Hippocampal formation (tissue), 2 donors: ENCODE data around the gene RFT1.

Source experiments
- DNase-seq, 2 donors: peaks; one replicate each; lab custom pipeline; 2025; lab: John Stamatoyannopoulos, UW

The RFT1 gene

DNA sequence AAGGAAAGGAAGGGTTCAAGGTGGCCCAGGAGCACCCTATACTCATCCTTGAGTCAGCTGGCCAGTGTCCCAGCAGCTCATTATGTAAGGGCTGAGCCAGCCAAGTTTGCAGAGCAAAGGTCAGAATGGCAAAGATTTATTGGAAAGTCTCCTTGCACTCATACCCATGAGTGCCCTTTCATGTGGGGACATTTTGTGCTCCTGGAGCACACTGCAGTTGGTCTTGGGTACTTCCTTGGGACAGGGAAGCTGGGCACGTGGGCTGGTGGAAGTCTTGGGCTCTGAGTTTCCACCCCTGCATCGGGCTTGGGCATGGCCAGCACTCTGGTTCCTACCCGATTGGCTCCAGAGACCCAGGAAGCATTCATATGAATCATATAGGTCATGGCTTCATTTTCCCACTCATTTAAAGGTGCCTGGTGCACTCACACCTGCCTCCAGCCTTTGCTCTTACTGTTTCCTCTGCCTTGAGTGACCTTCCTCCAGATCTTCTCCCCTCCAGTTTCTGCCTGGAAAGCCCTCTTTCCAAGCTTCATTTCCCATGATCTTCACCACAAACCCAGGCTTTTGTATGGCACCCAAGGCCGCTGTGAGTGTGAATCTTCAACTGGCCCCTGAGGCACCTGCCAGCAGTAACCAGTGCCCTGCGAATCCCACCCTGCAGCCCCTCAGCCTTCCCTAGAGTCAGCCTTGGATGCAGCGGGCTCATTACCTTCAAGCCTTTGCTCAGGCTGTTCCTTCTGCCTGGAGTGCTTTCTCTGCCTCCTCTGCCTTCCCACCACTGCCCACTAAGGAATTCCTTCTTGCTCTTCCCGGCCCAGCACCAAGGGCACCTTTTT lies 20.2 kb upstream of the RFT1 start:
- DNase-seq = no peak

GRCh38 chr3:53149699-53150098 lies 19.5 kb upstream of the RFT1 start:
- DNase-seq = no peak

- no peak for DNase-seq
Measured at GRCh38 chr3:53149006-53149690, 18.9 kb upstream of the RFT1 start.

DNA sequence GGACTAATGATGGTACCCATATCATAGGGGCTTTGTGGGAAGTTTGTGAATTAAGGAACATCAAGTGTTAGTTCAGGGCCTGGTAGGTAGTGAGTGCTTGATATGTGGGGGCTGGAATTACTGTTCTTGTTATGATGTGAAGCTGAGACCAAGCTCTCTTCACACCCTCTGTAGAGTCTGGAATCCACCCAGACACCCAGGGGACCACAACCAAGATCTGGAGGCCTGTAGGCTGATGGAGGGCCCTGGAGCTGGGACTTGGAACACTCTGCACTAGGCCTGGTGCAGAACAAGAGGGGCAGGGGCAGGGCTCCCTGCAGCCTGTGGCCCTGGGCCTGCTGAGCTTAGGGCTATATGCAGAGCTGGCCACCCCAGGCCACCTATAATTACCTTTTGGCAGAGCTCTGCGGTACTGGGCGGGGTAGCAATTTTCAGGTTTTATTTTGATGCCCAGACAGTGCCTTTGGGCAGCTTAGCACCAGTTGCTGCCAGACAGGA lies 17.7 kb upstream of the RFT1 start:
- no peak for DNase-seq

- no peak for DNase-seq
Measured at GRCh38 chr3:53147151-53147902, 17.1 kb upstream of the RFT1 start.

GRCh38 chr3:53146319-53146891 lies 16.2 kb upstream of the RFT1 start:
- DNase-seq = no peak

GRCh38 chr3:53145713-53146080 lies 15.5 kb upstream of the RFT1 start:
- DNase-seq = no peak

- no peak for DNase-seq
Measured at GRCh38 chr3:53144862-53145712, 14.9 kb upstream of the RFT1 start.

- no peak for DNase-seq
Measured at GRCh38 chr3:53144446-53144845, 14.2 kb upstream of the RFT1 start.

GRCh38 chr3:53142986-53143385 lies 12.8 kb upstream of the RFT1 start:
- DNase-seq = peak in 1 of 2 donors; percentile 13

DNA sequence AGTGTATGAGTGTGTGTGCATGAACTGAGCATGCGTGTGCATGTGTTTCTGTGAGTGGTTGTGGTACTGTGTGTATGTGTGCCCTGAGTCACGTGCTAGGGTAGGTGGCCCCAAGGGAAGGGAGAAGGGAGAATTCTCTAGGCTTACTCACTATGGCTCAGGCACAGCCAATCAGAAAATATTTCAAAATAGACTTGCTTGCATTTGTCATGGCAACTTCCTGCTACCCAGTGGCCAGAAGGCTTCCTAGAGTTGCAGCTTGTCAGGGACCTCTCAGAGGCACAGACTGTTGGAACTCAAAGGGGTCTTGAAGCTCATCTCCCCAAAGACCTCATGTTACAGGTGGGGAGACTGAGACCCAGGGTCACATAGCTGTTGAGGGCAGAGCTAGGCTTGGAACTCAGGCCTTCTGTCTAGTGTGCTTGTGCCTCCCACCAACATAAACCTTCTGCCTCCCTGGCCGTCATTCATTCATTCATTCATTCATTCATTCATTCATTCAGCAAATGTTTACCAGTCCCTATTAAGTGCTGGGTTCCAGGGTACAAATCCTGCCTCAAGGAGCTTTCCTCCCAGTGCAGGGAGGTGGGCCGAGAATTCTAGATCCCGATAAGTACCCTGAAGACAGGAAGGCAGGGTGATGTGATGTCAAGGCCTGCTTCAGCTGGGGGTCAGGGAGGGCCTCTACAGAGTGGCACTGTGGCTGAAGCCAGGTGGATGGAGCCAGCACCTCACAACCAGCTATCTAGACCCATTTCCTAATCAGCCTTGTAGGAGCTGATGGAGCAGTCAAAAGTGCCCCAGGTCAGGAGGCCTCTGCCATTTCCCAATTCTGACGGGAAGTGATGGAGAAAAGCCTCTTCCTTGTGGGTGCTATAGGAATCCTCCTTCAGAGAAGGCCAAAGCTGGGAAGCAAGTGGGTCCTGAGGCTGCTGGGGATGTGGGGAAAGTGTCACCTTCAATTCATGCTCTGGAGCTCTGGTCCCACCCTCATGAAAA lies 10.9 kb upstream of the RFT1 start:
- DNase-seq = no peak

- no peak for DNase-seq
Measured at GRCh38 chr3:53139906-53140846, 9.9 kb upstream of the RFT1 start.

- DNase-seq = no peak
Measured at GRCh38 chr3:53137835-53138446, 7.7 kb upstream of the RFT1 start.

DNA sequence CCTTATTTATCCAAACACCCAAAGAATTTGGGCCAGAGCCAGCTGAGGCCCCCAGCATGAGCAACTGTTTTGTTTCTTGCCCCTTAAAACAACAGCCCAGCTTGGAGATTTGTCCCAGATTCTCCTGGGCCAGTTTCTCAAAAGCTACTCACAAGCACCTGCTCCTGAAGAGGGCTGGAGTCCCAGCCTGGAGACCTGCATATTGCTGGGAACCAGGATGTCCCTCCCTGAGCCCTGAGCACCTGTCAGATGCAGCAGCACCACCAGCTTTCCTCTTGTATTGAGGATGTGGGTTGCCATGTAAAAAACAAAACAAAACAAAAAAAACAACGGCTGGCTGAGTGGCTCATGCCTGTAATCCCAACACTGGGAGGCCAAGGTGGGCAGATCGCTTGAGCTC lies 7.0 kb upstream of the RFT1 start:
- DNase-seq = no peak

DNA sequence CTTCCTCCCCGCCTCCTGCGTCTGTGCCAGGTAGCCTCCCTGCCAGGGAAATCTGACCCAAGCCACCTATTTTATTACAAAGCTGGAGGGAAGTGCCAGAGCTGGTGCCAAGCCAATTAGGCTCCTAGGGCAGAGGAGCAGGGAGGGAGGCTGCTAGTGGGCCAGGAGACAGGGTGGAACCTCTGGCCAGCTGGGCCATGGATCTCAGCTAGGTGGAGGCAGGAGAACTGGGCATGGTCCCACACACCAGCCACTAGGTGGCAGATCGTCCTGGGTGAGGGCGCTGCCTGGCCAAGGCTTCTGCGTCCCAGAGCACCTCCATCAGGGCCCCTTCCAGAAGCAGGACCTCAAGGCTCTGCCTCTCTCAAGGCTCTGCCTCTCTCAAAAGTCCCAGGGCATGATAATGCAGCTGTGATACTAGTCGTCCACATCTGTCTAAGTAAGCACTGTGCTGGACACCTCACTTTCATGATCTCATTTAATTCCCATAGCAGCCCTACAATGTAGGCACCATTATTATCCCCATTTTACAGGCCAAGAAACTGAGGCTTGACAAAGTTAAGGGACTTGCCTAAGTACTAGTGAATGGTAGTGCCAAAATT lies 4.5 kb upstream of the RFT1 start:
- DNase-seq = peak; percentile 18 to 42

DNA sequence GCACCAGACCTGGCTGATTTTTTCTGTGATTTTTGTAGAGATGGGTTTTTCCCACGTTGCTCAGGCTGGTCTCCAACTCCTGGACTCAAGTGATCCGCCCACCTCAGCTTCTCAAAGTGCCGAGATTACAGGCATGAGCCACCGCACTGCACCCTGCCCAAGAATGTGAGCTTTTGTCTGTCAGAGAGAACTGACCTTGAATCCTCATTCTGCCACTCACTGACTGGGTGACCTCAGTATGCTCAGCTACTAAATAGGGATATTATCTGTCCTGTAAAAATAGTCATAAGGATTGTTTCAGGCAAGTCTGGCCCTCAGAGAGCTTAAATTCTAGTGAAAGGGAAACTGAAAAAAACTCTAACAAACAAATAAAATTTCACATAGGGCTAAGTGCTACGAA lies 2.1 kb upstream of the RFT1 start:
- DNase-seq = no peak

GRCh38 chr3:53131096-53131495 lies 861 bp upstream of the RFT1 start:
- no peak for DNase-seq

- DNase-seq = no peak
Measured at GRCh38 chr3:53129344-53129743, 891 bp downstream of the RFT1 start.
